NCI-H526 (cell line): ENCODE measurements around the gene RNF19B.
A peak's percentile ranks its signal among the peaks of the same experiment; 100 is the strongest.

Experiments used
- DNase-seq, 2 experiments: peaks; one replicate each; lab custom pipeline; 2025; lab: John Stamatoyannopoulos, UW

Gene RNF19B

DNA sequence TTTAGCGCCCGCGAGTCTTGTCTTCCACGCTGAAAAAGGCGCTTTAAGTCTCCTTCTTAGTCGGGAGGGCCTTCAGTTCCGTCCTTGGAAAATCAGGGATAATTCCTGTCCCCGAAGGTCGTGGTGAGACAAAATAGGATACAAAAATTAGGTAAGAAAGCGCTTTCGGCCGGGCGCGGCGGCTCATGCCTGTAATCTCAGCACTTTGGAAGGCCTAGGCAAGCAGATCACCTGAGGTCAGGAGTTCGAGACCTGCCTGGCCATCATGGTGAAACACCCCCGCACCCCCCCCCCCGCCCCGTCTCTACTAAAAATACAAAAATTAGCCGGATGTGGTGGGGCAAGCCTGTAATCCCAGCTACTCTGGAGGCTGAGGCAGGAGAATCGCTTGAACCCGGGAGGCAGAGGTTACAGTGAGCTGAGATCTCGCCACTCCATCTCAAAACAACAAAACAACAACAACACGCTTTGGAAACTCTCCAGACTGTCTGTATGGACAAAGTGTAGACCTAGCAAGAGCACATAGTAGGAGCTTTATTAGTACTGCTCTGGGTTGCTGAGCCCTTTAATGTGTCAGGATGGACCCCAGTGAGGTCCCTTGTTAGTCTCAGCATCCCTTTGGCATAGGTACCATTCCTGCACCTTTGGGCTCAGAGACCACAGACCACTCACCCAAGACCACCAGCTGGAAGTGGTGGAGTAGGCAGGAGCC, 62.6 kb downstream of the RNF19B start:
- DNase-seq = no peak

DNA sequence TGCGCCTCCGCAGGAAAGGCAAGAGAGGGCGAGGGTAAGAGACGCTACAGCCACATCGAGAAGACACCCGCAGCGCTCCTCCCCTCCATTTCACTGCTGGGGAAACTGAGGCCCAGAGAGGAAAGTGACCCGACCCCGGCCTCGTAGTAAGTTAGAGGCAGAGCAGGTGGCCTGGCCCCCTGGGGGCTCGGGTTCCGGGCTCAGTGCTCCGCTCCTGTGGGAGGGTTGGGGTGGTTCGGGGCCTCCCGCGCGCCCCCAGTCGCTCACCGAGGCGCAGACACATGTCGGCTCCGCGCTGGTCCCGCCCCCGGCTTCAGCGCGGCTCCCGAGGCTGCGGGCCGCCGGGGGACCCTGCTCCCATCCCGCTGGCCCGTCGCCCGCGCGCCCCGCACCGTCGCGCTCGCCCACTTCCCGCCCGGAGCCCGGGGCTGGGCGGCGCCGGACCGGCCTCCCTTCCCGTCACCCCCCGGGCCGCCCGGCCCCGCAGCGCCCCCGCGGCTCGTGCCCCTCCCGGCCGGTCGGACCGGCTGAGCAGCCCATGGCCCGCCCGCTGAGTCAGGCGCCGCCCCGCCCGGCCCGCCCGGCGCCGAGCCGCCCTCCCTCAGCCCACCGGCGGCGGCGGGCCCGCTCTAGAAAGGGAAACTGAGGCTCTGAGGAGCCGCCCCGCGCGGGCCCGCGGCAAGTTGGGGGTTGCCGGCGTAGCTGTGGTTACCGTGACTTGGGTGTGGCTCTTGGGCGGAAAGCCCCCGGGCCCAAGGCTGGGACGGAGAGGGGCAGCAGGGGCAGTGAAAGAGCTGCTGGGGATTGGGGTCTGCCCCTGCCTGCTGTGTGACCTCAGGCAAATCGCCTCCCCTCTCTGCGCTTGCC, 63.4 kb downstream of the RNF19B start, which contains the start of gene TMEM54:
TMEM54 (minus strand) TSS at position 434 of the 867 bp plus-strand sequence; CDS start at position 283, 151 bp downstream.
- DNase-seq = peak in 1 of 2 experiments; percentile 71

DNA sequence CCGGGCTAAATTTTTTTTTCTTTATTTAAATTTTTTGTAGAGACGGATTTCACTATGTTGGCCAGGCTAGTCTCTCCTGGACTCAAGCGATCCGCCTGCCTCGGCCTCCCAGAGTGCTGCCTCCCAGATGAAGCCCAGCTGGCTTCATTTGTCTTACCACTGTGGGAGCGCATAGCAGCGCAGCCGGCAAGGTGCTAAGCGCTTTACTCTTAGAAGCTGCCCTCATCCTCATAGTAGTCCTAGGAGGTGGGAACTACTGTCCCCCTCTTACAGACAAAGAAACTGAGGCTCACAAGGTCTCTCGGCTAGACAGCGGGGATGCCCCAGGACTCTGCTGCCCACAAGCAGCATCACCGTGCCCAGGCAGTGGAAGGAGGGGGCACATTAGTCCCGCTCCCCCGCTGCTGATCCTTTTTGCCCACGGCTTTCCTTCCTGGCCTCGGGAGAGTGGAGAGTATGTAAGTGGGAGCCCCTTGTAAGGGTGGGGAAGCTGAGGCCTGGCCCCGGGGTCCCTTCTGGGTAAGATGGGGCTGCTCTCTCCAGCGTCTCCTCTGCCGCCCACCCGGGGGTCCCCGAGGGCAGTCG, 64.1 kb downstream of the RNF19B start:
- DNase-seq = peak in 1 of 2 experiments; percentile 49

DNA sequence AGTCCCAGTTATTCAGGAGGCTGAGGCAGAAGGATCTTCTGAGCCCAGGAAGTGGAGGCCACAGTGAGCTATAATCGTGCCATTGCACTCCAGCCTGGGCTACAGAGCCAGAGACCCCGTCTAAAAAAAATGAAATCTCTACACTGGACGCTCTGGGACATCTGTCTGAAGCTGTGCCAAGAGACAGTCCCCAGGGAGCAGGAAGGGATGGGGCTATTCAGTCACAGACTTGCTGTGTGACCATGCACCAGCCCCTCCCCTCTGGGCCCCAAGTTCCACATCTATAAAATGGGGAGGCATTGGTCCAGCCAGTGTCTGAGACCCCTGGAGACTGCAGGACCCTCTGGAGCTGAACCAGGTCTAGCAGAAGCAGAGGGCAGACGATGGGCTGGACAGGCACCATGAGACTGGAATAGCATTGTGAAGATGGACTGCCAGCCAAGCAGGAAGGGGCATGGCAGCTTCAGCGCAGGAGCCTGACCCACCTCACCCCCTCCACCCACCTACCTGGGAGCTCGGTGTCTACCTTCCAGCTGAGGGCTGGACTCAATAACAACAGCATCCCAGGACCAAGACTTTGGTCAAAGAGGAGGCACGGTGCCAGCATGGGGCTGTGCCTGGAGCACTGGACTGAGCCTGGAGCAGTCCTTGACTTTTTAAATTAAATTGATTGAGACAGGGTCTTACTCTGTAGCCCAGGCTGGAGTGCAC, 64.9 kb downstream of the RNF19B start:
- DNase-seq = no peak

DNA sequence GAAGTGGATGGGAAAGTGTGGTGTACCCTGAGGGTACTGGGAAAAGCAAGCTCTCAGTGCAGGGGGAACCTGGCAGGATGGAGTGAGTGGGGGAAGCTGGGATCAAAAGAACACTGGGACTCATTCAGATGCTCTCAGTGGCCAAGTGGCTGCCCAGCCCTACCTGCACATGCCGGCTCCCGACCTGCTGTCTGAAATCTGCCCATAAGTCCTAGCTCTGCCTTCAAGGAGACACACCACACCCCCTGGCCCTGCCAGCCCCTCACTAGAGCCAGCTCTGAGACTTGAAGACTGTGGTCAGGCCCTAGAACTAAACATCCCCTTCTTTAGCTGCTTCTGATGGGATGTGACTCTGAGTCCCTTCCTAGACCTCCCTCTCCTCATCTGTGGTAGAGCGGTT, 65.7 kb downstream of the RNF19B start:
- no peak for DNase-seq

DNA sequence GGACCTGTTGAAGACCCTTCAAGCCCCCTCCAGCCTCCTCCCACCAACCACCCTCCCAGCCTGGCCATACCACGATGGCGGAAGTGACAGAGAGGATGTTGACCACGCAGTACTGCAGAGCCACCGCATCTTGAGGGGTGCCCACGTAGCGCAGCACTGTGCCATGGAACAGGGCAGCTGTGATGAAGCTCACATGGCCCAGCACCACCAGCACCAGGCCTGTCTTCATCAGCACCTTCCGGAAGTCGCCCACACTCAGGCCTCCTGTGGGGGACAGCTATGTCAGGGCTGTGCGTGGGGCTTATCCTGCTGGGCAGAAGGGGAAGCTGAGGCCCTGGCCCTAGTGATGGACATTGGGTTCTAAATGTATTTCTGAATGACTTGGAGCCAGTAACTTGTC, 66.6 kb downstream of the RNF19B start:
- no peak for DNase-seq

DNA sequence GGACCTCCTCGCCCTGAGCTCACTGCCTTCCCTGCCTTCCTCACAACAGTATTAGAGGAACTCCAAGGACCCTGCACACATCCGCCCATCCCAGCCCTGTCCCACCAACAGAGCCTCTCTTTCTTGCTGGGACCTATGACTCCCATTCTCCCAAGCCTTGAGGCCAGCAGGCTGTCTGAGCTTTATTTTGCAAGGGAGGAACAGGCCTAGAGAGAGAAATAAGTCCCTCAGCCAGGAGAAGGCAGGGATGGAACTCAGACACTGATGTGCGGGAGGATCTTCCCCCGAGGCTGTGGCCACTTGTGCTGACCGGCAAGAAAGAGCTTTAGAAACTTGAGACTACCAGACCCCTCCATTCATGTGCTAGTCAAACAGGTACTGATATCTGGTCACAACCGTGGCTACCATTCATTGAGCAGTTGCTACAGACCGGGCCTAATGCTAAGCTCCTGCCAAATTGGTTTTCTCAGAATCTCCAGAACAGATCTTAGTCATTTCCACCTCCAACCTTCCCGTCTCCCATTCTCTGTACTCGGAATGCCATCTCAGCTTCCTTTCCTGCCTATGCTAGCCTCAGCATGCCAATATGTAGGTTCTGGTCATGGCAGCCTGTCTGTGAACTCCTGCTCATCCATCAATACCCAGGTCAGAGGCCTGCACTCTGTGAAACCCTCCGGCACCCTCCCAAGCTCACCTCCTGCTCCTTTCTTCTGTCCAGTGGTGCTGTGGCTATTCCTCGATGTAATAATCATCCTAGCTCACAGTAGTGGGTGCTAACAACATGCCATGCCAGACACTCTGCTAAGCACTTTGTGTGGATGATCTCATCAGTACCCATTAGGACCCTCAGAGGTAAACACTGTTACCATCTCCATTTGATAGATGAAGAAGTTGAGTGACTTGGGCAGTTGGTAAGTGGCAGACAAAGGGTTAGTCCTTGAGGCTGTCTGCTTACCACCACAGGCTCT, 67.2 kb downstream of the RNF19B start:
- DNase-seq = no peak

DNA sequence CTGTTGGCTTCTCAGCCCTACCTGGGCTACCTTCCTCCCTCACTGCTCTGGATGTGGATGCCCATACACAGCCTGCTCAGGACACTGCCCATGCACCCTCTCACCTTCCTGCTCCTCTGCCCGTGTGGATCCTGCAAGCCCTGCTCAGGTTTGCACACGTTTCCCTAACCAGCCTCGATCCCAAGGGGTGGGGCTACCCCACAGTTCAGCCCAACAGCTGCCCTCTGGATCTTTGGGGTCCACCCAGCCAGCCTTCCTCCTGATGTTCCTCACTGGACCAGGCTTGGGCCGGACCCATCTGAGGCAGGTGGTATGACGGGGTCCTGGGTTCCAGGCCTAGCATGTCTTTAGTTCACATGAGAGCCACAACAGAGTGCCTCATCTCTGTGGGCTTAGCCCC, 68.2 kb downstream of the RNF19B start:
- DNase-seq = no peak

DNA sequence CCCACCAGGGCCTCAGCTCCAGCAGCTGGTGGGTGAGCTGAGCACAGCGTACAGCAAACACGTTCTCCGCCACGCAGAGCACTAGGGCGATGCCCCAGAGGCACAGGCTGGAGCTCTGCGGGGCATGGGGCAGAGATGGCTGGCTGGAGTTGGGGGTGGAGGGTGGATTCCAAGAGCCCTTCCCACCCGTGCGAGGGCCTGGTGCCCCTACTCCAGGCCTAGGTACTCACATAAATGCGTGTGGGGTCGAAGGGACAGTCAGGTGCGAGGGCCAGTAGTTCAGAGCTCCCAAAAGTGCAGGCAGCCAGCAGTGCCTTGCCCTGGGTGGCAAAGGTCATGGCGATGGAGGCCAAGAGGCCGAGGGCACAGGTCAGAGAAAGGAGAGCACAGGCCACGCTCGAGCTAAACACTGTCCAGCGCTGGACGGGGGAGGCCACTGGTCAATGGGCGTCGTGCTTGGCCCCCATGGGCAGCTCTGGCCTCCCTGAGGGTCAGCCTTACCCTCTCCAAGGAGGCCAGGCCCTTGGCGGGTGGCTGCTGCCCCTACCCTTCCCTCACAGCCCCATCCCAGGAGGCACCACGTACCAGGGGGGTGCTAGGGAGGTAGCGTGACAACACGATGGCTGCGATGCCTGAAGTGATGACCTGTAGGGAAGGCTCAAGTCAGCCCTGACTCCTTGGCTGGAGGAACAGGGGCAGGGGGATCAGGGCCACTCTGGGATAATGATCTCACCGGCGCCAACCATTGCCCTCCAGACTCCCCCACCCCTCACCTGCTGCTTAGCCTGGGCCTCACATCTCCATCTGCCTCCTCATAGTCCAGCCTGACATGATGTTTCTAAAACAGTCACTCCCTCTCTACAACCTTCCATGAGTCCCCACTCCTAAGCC, 69.0 kb downstream of the RNF19B start:
- no peak for DNase-seq

DNA sequence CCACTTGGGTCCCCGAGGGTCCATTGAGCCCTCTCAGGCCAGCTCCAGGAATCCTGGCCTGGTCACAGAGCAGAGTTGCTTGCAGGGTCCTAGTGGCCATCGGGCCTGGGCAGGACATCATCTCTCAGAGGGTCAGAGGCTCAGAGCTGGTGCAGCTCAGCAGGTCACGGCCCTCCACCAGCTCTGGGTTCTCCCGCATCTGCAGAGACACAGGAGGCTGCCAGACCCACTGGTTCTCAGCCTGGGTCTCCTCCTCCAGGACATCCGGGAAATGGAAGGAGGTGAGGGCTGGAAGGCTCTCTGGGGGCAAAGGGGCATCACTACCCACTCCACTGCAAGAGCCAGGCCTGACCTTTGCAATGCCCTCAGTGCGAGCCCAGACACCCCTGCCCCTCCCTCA, 69.9 kb downstream of the RNF19B start:
- no peak for DNase-seq

DNA sequence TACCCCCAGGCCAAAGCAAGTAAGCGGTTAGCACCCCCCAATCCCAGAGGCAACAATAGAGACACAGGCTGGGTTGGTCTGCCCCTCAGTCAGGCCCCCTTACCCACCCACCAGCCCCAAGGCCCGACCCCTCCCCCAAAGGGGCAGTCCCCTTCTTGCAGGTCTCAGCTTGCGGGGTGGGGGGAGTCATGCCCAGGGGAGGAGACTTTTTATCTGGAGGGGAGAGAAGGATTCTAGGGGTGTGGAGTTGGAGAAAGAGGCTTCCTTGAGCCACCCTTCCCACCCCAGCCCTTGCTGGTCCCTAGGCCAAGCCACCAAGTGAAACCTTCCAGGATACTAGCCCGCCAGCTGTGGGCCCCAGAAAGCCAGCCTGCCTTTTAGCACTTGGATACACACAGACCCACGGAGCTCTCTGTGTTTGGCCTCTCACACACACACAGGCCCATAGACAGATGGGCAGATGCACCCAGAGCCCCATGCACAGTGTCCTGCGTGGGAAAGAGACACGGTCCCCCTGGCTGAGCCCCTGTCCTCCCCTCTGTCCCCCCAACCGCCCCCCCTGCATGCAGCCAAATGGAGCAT, 70.5 kb downstream of the RNF19B start:
- DNase-seq = peak in 1 of 2 experiments; percentile 44

DNA sequence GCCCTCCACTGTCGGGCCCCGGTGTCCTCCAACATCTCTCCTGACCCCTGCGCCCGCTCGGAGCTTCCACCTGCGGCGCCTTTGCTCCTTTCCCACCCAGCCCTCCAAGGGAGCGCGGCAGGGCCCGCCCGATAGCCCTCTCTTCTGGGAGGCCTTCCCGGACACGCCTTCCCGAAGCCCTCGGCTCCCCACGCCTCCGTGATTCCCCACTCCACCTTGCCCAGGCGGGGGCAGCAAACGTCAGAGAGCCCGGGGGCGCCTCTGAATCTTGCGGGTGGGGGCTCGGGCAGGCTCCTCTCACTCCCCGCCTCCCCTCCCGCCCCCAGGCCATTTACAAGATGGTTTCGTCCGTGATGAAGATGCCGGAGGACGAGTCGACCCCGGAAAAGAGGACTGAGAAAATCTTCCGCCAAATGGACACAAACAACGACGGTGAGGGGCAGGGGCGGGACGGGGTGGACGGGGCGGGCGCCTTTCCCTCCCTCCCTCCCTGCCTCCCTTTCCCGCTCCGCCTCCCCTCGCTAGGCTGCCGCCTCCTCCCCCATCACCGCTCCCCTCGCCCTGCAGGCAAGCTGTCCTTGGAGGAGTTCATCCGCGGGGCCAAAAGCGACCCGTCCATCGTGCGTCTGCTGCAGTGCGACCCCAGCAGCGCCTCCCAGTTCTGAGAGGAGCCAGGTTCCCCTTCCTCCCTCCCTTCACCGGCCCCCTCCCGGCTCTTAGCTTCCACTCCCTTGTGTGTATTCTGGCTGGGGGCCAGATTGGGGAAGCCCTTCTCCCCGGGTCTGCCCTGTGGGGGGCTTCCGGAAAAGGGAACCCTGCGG, 71.2 kb downstream of the RNF19B start:
- DNase-seq = peak; percentile 47 to 86

DNA sequence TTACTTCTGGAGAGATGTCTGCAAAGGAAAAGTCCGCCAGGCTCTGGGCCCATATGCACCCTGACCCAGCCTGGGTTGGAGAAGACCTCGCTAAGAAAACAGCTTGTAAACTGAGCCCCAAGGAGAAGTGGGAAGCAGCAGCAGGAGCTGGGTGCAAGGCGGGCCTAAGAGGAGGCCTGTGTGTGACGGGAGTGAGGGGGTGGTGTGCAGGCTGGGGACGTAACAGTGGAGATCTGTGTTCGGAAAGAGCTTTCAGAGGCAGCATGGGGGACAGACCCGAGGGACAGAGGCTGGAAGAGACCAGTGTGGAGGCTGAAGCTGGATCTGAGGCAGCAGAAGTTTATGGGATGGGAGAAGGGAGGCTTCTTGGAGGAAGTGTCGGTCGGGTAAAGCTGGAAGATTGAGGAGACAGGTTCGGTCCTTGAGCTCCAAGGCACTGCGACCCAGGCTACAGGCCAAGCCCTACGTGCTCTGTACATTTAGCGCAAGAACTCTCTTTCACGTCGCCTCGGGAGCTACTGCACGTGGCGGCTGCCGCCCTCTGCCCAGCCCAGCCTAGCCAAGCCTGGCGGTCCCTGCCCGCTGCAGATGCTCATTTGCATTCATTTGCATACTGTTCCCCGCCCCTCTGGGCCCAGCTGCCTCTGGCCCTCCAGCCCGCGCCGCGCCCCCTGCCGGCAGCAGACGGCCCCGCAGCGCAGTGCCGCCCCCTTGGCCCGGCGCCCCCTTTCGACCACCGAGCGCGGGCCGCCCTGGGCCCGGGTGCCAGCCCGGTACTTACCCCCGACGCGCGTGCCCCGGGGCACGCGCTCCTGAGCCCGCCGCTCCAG, 72.0 kb downstream of the RNF19B start:
- peak; percentile 78 to 97 for DNase-seq

DNA sequence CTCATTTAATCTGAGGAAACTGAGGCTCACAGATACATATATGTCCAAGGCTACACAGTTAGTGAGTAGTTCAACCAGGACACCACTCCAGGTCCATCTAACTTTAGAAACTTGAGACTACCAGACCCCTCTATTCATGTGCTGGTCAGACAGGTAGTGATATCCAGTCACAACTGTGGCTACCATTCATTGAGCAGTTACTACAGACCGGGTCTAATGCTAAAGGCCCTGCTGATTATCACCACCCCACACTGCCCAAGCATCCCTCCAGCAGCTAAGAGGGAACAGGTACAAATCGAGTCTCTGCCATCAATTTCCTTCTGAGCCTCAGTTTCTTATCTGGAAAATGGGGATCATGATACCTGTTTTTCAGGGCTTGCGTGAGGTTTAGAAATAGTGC, 73.0 kb downstream of the RNF19B start:
- DNase-seq = no peak

DNA sequence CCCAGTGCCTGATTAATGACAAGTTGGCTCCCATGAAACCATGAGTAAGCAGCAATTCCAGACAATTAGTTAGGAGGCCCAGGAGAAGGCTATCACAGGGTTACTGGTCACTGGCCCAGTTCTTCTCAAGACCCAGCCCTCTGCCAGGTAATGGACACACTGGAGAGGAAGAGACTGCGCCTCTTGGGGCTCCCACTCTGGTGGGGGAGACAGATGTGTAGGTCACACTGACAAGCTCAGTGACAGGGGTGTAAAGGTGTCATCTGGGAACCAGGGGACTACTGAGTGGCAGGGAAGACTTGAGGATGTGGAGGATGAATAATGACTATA, 73.4 kb downstream of the RNF19B start:
- no peak for DNase-seq

DNA sequence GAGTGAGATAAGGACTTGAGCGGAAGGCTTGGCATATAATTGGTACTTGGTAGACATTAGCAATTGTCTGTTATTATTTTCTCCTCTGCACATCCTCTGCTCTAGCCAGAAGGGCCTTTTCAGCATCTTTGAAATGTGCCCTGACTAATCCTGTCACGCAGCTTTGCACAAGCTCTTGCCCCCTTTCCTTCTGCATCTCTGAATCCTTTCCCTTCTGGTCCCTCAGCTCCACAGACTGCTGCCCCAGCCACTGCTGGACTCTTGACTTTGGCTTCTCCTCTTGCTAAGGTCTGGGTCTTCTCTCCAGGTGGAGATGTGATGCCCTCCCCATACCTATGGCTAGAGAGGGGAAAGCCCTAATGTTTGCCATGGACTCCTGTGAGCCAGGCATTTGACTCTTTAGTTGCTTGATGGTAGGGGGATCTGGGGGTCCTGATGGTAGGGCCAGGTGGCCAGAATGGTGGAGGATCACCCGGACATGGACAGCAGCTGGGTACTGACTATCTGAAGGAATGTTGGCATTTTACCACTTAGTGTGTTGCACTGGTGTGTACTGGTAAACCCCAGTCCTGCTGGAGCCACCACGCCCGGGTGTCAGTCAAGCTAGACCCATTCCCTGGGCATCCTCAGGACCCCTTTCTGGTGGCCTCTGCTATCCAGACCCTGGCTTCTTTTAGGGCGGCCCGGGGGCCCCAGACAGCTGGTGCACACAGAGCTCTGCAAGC, 73.9 kb downstream of the RNF19B start:
- DNase-seq = no peak

DNA sequence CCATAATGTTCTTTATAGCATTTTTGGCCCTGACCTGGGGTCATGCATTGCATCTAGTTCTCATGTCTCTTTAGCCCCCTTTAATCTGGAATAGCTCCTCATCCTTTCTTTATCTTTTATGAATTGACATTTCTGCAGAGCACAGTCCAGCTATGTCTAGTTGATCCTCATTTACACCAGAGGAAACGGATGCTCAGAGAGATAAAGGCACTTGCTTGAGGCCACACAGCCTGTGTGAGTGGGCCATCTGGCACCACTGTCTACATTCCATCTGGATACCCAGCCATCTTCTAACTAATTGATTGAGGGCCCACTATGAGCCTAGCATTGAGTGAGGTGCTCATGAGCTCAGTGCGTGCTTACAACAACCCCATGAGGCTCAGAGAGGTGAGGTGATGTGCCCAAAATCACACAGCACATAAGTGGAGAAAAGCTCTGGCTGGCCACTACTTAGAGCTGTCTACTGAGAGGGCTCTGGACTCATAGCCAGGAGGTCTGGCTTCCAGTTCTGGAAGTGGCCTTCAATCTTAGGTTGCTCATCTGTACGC, 74.8 kb downstream of the RNF19B start:
- no peak for DNase-seq
